ENCODE data around the gene ACACA.
"Not testable (repeated sequence)": the region's sequence is repeated elsewhere in the genome, so short reads cannot be mapped to it uniquely, and the experiment has no call there.

The ACACA gene

GRCh38 chr17:37392024-37392590 is 14.5 kb downstream of the ACACA start:
- DNase-seq, result no peak

DNA sequence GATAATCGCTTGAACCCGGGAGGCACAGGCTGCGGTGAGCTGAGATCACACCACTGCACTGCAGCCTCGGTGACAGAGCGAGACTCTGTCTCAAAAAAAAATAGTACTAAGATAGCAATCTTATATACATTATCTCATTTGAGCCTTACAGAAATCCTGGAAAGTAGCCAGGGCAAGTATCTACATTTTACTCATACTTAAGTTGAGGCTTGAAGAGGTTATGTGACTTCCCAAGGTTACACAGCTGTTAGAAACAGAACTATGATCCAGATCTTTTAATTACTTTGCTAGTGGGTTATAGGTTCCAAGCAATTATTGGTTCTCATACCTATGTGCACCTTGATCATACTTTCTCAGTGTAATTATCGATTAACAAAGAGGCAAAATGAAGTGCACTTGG is 15.5 kb downstream of the ACACA start:
- no peak for DNase-seq

- DNase-seq, result no peak
These were observed 17.5 kb downstream of the ACACA start for GRCh38 chr17:37389160-37389559.

GRCh38 chr17:37388266-37388665 is 18.4 kb downstream of the ACACA start:
- DNase-seq, result no peak

GRCh38 chr17:37386462-37386861 is 20.2 kb downstream of the ACACA start:
- no peak for DNase-seq

- DNase-seq, result no peak
These were observed 21.1 kb downstream of the ACACA start for GRCh38 chr17:37385474-37385990.

- no peak for DNase-seq
These were observed 22.0 kb downstream of the ACACA start for GRCh38 chr17:37384560-37385149.

DNA sequence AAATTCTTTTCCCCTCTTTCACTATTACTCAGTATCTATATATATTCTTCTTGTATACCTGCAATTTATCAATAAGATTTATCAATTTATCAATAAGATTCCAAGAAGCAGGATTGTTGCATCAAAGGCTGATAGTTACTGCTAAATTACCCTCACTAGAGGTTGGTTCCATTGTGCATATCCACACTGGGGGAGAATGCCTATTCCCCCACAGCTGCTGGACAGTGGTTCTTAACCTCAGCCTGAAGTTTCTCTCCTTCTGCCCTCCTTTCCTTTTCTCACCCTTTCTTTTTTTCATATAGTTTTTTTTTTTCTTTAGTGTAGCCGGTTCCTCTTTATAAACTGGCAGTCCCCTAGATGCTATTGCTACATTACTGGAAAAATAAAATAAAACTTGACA is 24.6 kb downstream of the ACACA start:
- no peak for DNase-seq

DNA sequence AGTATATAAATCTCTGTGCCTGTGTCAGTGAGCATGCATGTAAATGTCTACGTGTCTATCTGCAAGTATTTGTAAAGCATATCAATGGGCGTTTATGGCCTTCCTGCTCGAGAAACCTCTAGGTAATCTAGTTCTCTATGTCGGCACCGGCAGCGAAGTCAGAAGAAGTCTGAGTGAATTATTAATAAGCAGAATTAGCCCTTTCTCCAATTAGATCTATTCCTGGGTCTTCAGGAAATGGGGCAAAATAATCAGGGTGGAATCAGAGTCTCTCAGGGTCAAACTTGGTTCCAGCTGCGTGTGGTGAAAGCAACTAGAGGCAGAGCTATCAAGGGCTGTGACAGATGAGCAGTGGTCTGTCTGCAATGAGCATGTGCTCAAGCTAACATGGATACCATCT is 30.9 kb downstream of the ACACA start, which contains the start of gene C17orf78:
TSS of gene C17orf78 (plus strand) at position 280 of the 400 bp plus-strand sequence. CDS start at position 388, 108 bp downstream.
- DNase-seq, result no peak

- DNase-seq, result peak; percentile 71
These were observed 33.0 kb downstream of the ACACA start for GRCh38 chr17:37373530-37374159.

GRCh38 chr17:37368577-37368976 is 38.1 kb downstream of the ACACA start:
- DNase-seq, result no peak

GRCh38 chr17:37365589-37365988 is 41.0 kb downstream of the ACACA start:
- no peak for DNase-seq

GRCh38 chr17:37361543-37361942 is 45.1 kb downstream of the ACACA start:
- no peak for DNase-seq

- DNase-seq, result no peak
These were observed 46.0 kb downstream of the ACACA start for GRCh38 chr17:37360632-37361031.

GRCh38 chr17:37359682-37360188 is 46.9 kb downstream of the ACACA start:
- DNase-seq, result no peak

GRCh38 chr17:37358830-37359681 is 47.6 kb downstream of the ACACA start:
- DNase-seq, result peak; percentile 95

DNA sequence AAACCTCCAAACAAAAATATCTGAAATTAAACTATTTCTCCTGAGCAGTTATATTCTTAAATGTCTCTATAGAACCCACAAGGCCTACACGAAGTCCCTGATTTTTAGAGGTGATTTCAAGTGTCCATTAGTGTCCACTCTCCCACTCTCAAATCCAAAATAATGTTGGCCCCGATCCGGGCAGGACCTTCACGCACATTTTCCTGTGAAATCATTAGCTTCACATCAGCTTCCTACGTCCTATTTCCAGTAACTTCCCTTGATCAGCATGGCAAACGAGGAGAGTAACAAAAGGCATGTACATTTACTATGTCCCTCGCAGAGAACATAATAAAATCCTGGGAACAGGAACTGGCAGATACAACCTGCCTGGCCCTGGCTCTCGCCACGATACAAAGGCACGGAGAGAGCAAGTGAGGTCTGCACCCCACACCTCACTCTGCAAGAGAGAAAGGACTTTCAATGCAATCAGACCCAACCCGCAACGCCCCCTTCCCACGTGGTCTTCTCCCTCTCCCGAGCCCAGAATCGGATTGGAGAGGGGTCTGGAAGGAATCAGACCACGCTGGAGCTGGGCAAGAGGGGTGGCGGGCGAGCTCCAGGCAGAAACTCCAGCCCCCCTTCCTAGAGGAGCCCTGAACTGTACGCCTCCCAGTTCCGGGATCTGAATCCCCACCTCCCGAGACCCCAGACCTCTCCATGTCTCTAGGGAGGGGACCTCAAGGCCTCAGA is 48.4 kb downstream of the ACACA start:
- DNase-seq, result peak; percentile 68

DNA sequence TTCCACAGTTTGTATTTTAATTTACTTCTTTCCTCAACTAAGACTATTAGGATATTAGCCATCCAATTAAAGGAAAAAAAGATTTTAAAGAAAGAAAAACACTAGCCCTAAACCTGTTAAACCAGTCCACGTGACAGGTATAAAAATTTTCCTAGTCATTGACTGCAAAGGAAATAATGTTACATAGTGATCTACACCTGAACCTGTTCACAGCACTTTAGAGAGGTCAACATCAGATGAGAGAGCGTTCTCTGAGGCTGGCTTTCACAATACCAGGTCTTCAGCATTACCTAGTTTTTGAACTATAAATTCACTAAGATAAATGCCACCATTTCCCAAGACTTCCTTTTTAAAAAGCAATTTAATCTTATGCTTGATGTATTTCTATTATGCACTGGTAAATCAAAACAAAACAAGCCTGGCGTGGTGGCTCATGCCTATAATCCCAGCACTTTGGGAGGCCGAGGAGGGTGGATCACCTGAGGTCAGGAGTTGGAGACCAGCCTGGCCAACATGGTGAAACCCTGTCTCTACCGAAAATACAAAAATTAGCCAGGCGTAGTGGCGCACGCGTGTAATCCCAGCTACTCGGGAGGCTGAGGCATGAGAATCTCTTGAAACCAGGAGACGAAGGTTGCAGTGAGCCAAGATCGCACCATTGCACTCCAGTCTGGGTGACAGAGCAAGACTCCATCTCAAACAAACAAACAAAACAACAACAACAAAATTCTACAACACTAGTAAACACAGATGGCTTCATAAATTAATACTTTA is 49.7 kb downstream of the ACACA start:
- not testable (repeated sequence) for DNase-seq

- not testable (repeated sequence) for DNase-seq
These were observed 59.7 kb downstream of the ACACA start for GRCh38 chr17:37346863-37347402.

- DNase-seq, result no peak
These were observed 62.1 kb downstream of the ACACA start for GRCh38 chr17:37344519-37344918.

- DNase-seq, result no peak
These were observed 64.0 kb downstream of the ACACA start for GRCh38 chr17:37342589-37342988.

Data from stimulated activated CD4-positive, alpha-beta T cell treated with anti-CD3 and anti-CD28 coated beads, Interleukin-15, amount 100 ng/mL, for 24 hours (primary cell).